Amniotic stem cell (primary cell): Measurements from ENCODE around the gene REN.

Experiments used
- DNase-seq: peaks from one replicate; lab custom pipeline; 2025; lab: John Stamatoyannopoulos, UW

Gene REN

GRCh38 chr1:204152310-204153044 is 13.7 kb downstream of the REN start:
- no peak for DNase-seq

GRCh38 chr1:204151552-204152309 is 14.4 kb downstream of the REN start, which contains the start of gene ETNK2:
Gene ETNK2, minus strand, starts transcription at chr1:204152044. Its CDS starts 192 bp downstream, at chr1:204151852.
- no peak for DNase-seq

- DNase-seq: no peak
These were observed 15.2 kb downstream of the REN start for GRCh38 chr1:204150702-204151551.

DNA sequence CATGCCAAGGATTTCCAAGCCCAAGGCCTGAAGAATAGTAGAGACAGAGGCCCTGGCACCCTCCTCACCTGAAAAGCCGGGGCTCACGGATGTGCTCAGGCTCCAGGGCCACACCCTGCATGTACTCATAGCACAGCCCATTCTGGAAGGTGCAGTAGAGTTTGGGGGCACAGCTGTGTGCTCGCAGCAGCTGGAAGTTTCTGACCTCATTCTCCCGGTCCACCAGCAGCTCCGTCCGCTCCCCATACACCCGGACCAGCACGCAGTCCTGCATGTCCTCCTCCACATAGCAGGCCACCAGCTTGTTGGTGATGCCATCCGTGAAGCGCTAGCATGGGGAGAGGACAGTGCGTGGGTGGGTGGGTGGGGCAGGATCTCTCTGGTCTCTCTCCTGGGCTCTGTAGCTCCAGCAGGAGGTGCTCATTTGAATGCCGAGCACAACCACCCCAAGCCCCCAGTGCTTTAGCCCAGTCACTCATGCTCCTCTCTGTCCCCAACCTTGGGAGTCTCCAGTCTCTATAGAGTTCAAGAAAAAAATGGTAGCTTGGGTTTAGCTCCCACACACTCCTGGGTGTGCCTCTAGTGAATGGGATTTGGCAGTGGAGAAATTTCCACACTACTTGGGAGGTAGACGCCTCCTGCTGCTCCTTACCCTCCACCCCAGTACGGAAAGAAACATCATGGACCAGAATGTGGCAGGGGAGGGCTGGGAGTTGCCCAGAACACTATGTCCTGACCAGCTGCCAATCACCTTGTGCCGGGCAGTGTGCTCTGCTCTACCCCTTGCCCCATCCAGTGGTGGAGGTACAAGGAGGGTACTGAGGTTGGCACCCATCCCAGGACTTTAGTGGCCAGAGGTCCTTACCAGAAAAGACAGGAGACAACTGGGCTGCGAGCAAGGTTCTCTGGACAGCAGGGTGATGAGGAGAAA is 16.2 kb downstream of the REN start:
- DNase-seq: no peak

DNA sequence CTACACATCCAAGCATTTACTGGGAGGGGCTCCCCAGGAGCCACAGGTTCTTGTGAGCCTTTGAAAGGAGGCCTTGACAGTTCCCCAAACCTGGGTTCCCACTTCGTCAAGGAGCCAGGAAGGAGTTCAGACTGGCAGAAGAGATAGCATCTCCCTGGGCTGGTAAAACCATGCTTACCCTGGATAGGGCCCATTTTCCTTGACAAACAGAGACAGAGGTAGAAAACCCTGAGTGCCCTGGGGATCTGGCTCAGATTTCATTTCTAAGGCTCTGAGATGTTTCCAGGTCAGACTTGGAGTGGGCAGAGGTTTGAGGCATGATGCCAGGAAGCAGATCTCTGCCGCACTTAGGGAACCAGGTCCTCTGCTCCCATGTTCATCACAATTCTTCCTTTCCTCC is 17.0 kb downstream of the REN start:
- DNase-seq: no peak

GRCh38 chr1:204147406-204148383 is 18.4 kb downstream of the REN start:
- DNase-seq: no peak

GRCh38 chr1:204146965-204147364 is 19.2 kb downstream of the REN start:
- no peak for DNase-seq

- no peak for DNase-seq
These were observed 19.8 kb downstream of the REN start for GRCh38 chr1:204146309-204146708.

GRCh38 chr1:204145033-204145504 is 21.1 kb downstream of the REN start:
- DNase-seq: no peak

DNA sequence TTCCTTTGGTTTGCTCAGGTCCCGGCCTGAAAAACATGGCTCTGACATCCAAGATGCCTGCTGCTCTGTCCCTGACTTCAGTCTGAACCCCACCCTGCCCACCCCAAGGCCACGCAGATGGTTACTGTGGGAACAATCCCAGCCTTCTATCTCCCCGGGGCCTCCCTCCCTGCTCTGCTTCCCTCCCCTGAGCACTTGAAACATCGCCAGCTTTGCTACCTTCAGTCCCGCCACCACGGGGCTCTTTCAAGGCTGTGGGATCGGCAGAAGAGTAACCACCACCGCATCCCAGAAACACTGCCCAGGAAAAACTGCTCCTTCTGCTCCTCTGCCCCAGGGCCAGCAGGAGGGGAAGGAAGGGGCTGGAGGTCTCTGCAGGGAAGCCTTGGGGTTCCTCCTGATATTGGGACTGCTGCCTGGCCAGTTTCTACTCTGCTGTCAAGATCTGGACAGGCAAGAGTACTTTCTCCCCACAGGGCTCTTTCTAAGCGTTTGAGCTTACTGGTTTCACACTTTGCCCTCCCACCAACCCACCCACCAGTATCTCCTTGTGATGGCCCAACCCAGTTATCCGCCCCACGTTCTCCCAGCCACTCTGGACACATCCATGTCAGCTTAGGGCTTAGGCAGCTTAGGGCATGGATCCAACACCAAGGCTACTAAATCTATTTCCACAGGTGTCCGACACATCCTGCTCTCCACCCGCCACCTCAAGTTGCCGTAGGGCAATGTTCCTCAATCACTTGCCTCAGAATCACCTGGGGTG is 22.7 kb downstream of the REN start:
- no peak for DNase-seq

- no peak for DNase-seq
These were observed 23.8 kb downstream of the REN start for GRCh38 chr1:204142032-204142974.

DNA sequence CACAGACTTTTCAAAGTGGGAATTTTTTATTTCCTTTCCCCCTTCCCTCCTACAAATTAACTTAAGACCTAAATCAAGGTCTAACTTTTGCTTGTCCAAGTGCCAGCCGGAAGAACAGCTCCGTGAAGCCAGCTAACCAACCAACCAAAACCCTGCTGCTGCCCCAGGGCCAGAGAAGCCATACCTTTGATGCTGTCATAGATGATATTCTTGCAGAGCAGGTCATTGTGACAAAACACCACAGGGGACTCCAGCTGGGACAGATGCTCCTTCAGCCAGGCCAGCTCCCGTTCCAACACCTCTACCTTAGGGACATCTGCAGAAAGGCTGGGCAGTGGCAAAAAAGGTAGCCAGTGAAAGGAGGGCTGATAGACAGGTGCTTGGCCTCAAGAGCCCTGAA is 25.0 kb downstream of the REN start:
- DNase-seq: no peak

GRCh38 chr1:204139952-204140351 is 26.2 kb downstream of the REN start:
- no peak for DNase-seq

GRCh38 chr1:204139088-204139487 is 27.0 kb downstream of the REN start:
- DNase-seq: no peak

- DNase-seq: no peak
These were observed 29.3 kb downstream of the REN start for GRCh38 chr1:204136814-204137213.

DNA sequence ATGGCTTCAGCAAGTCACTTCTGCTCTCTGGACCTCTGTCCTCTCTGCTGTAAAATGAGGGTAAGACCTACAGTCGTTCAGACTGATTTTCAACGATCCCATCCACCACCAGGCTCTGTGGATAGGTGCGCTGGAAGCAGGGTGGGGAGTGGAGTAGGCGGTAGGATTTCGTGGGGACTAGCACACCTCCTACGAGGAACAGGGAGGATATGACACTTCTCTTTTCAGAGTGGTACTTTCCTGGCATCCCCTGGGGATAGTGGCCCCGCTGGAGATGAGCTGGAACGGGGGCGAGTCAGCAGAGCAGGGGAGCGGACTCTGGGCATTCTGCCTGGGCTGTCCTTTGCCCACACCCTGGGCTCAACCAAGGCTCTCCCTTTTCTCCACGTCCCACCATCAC is 32.0 kb downstream of the REN start:
- no peak for DNase-seq

DNA sequence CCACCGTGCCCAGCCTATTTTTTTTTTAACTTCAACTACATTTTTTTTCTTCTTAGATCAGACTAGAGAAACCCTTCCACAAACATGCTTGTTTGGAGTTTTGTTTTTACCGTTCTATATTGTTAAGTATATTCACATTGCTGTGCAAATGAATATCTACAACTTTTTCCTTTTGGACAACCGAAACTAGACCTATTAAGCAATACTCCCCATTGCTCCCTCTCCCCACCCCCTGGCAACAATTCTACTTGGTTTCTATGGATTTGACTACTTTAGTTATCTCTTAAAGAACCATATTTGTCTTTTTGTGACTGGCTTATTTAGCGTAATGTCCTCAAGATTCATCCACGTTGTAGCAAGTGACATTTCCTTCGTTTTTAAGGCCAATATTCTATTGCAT is 33.4 kb downstream of the REN start:
- no peak for DNase-seq

DNA sequence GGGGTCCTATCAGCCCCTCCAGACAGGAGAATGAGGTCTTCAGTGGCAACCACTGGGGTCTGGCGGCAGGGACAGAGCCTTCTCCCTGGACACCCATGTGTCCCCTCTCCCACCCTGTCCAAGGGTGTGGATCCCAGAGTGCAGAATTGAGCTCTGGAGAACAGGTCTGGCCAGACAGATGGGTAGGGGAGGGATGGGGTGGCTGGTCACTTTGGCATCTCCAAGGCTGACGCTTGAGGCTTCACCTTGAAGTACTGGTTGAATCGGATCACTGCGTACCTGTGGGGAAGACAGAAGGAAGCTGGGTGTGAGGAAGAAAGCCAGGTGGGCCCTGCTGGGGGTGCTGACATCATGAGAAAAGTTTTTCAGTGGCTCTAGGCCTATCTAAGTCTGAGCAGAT is 34.2 kb downstream of the REN start:
- DNase-seq: no peak
